NAMALWA (cell line): Measurements from ENCODE around the gene TBC1D7.
A peak's percentile ranks its signal among the peaks of the same experiment; 100 is the strongest.

Experiments used
- DNase-seq: peaks from one replicate; pipeline ENCODE4 v3.0.0-alpha.2; 2015; ENCODE audit warnings: low spot score

Gene TBC1D7

DNA sequence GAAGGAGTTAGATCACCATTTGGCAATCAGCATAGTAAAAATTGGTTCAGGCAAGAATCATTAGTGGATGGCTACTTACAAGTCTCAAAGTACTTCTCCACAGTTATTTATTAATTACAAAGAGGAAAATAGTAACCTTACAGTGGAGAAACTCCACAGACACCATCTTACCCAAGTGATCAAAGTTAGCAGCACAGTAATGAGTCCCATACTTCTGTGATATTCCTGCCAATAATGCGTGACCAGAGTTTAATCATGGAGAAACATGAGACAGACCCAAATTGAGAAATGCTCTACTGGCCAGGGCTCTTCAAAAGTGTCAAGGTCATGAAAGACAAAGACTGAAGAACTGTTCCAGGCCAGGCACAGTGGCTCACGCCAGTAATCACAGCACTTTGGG lies 9.5 kb downstream of the TBC1D7 start:
- no peak for DNase-seq

DNA sequence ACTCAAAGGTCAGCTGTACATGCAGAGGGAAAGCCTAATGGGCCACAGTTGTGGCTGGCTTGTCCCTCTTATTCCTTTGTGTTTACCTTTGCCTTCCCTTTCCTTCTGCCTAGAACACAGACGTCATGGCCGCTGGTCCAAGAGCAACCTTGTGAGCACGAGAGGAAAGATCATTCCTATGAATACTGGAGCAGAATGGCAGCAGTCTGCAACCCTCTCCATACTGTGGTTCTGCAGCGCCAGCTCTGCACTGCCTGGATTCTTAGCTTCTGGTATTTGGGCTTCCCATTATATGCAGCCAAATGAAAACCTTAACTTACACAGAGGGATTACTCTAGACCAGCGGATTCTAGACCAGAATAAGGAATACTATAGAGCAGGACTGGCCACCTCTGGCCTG lies 12.4 kb downstream of the TBC1D7 start:
- DNase-seq, result no peak

- DNase-seq, result no peak
Observed at GRCh38 chr6:13314806-13315205, 13.5 kb downstream of the TBC1D7 start.

DNA sequence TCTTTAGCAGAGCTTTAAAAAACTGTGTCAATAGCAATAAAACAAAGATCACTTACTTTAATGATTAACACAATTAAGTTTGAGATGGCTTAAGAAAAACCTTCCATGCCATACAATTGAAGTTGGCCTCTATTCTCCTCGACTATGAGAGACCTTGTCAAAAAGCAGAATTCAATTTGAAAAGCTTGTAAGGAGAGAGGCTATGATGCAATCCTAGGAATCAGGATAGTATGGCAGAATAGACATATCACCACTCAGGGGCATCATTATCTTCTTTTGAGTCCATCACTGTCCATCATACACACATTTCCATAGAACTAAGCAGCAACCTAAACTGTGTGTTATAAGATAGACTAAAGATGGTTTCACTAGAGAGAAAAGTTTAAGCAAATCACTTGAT lies 17.2 kb downstream of the TBC1D7 start:
- no peak for DNase-seq

- no peak for DNase-seq
Observed at GRCh38 chr6:13308332-13308731, 20.0 kb downstream of the TBC1D7 start.

- no peak for DNase-seq
Observed at GRCh38 chr6:13307508-13307995, 20.8 kb downstream of the TBC1D7 start.

DNA sequence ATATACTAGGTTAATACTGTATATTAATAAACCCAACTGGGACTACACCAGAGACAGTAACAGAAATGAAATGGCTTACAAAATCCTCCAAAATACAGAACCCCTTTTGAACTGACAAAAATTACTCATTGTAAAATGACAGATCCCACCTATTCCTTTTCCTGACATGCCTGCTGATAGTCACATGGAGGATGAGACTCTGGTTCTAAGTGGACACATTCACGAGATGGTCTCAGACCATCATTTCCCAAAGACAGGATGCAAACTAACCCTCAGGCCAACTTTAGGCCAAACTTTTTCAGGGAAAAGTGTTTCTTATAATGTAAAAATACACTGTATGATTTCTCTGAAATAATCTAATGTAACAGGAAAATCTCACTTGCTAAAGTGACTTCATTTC lies 22.5 kb downstream of the TBC1D7 start:
- DNase-seq, result no peak

- DNase-seq, result no peak
Observed at GRCh38 chr6:13305288-13305687, 23.0 kb downstream of the TBC1D7 start.

DNA sequence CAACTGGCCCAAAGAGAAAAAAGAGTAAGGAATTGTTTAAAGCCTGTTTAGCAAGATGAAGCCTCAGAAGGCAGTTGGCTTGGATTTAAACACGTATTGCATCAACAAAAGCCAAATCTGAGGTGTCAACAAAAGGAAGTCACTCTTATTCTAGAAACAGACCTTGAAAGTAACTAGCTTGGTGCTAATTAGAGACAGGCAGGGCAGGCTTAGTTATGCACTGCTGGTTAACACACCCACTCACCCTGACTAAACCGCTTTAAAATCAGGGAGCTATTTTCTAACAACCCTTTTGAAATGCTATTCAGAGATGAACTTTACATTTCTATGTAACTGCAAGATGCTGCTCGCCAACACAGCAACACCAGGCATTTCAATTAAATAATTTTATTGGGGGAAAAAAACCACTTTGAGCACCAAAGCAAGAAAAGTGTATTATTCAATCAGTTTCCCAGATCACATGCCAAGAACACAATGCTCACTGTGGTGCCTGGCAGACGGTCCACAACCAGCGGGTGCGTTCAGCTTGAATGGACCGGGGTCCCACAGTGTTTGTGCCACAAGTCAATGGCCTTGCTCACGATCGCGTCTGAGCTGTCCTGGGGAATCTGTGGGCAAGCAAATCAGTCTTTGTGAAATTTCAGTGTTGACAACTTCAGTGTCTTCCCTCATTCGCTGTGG lies 23.6 kb downstream of the TBC1D7 start:
- DNase-seq, result peak; percentile 77

GRCh38 chr6:13304101-13304500 lies 24.2 kb downstream of the TBC1D7 start:
- DNase-seq, result no peak

DNA sequence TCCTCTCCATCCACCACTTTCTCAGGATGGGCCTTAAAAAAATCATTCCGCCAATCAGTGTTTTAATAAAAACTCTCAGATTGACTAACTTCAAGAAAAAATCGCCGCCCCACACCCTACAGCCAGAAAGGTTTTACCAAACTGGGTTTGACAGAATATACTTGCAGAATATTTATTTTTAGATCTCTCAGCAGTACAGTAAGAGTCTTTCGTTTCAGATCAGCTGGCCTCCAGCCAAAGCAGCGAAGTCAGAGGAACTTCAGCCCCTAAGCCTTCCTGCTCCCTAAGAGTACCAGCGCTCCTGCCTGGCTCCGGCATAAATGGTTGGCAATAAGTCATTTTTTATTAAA lies 24.7 kb downstream of the TBC1D7 start:
- peak; percentile 87 for DNase-seq

GRCh38 chr6:13302751-13303667 lies 25.3 kb downstream of the TBC1D7 start:
- peak; percentile 74 for DNase-seq

DNA sequence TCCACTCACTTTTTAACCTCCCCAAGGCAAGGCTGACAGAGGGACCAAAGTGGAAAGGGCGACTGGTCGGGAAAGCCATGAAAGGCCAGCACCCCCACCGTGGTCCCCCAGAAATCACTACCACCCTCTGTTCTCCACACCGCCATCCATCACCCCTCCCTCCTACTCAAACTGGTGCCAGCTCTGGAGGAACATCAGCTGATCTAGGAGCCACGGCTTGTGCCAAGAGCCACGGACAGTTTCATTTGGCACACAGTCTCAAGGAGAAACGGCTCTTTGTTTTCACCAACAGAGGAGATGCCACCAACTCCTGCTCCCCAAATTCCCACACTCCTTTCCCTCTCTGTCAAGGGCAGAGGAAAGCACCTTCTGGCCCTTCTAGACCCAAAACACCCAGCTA lies 26.0 kb downstream of the TBC1D7 start:
- DNase-seq, result no peak

- no peak for DNase-seq
Observed at GRCh38 chr6:13300643-13301590, 27.4 kb downstream of the TBC1D7 start.

DNA sequence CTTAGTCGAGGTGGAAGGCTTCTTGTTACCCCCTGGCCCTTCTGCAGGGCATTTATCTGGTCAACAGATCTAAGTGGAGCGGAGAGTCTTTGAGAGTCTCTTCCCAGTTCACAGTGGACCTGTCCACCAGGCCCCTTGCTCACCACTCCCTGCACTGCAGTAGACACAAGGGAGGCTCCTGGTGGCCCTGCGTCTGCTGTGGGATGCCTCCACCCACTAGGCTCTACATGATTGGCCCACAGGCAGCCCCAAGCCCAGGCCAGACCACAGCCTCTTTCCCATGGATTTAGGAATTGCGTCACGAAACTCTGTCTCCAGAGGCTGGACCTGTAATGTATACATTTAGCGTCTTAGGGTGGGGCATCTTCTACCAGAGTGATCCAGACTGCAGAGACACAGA lies 28.4 kb downstream of the TBC1D7 start:
- DNase-seq, result peak; percentile 25

GRCh38 chr6:13299403-13299821 lies 28.9 kb downstream of the TBC1D7 start:
- DNase-seq, result peak; percentile 96

DNA sequence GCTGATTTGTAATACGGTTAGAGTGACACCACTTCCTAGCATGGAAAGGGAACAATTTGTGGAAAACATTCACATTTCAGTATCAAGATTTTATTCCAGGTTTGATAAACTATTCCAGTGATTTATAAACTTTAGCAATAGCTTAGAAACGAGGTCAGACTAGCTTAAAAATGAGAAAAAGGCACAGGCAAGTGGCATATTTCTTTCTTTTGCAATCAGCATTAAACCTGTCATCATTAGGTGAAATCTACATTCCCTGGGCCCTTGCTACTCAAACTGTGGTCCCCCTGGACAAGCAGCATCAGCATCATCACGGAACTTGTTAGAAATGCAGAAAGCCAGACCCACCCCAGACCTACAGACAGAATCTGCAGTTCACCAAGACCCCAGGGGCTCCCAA lies 29.9 kb downstream of the TBC1D7 start:
- DNase-seq, result no peak

GRCh38 chr6:13297391-13297790 lies 30.9 kb downstream of the TBC1D7 start:
- DNase-seq, result no peak

GRCh38 chr6:13296536-13296997 lies 31.8 kb downstream of the TBC1D7 start:
- DNase-seq, result peak; percentile 93

DNA sequence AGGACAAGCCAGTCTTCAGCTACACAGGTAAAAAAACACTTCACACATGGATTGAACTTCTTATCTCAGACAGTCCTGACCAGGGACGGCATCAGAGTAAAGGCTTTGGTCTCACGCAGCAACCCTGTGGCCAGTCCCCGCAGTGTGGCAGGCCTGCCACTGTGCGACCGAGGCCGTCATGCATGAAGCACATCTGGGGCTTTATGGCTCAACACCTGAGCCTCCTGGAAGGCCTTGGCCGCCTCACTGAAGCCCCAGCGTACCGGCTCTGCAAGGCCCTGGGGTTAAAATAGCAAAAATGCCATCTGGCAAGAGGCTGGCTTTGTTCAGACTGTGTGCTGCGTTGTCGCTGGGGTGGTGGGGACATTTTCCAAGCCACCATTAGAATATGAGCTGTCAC lies 32.8 kb downstream of the TBC1D7 start:
- peak; percentile 78 for DNase-seq

GRCh38 chr6:13294499-13295069 lies 33.8 kb downstream of the TBC1D7 start:
- no peak for DNase-seq

- DNase-seq, result no peak
Observed at GRCh38 chr6:13292774-13293173, 35.6 kb downstream of the TBC1D7 start.
